OCI-LY7 (cell line): ENCODE measurements around the gene ANO3.

Source experiments
- EZH2phosphoT487 ChIP-seq: fragments of 200-600 bp; sonication (generic); IDR thresholded peaks from 2 replicates; pipeline ENCODE4 v1.6.1; 2018; ENCODE audit warnings: low read depth, borderline replicate concordance, mild to moderate bottlenecking, mixed run types, antibody characterized with exemption, low read length, moderate library complexity, mixed read lengths
- TF ChIP-seq, protein P1 (sequence below): fragments of 200-600 bp; sonication (generic); conservative IDR thresholded peaks from 2 replicates; pipeline ENCODE4 v1.5.1; 2014; ENCODE audit warnings: mild to moderate bottlenecking, antibody characterized with exemption, low read length, moderate library complexity, mixed read lengths

DNA sequence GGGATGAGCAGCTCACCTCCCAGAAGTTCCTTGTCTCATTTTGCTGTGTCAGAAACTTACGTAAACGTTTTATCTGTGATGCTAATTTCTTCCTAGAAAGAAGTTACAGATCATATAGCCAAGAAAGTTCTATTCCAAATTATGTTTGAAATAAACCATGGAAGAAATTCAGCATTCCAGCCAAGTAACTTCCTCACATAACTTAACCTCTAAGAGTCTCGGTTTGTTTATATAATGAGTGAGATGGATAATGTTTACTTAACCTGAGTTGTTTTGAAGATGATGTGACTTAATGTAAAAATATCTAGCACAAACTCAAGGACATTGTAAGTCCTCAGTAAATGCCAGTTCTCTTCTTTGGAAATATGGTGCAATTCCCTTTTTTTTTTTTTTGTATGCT, 249.0 kb downstream of the ANO3 start:
- TF ChIP-seq, protein P1, sequence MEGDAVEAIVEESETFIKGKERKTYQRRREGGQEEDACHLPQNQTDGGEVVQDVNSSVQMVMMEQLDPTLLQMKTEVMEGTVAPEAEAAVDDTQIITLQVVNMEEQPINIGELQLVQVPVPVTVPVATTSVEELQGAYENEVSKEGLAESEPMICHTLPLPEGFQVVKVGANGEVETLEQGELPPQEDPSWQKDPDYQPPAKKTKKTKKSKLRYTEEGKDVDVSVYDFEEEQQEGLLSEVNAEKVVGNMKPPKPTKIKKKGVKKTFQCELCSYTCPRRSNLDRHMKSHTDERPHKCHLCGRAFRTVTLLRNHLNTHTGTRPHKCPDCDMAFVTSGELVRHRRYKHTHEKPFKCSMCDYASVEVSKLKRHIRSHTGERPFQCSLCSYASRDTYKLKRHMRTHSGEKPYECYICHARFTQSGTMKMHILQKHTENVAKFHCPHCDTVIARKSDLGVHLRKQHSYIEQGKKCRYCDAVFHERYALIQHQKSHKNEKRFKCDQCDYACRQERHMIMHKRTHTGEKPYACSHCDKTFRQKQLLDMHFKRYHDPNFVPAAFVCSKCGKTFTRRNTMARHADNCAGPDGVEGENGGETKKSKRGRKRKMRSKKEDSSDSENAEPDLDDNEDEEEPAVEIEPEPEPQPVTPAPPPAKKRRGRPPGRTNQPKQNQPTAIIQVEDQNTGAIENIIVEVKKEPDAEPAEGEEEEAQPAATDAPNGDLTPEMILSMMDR, result no peak
- TF ChIP-seq EZH2phosphoT487, result no peak
